GM21367 (cell line): Measurements from ENCODE around the gene KANSL1.

ENCODE experiments used
- ATAC-seq: cut with Tn5 transposase; IDR thresholded peaks from one replicate; pipeline ENCODE4 v1.9.1; 2021; ENCODE audit not compliant: unreplicated experiment

Gene KANSL1

GRCh38 chr17:45987706-45988105, 205.5 kb downstream of the KANSL1 start:
- ATAC-seq = no peak

GRCh38 chr17:45986056-45986455, 207.2 kb downstream of the KANSL1 start:
- ATAC-seq = no peak

- no peak for ATAC-seq
These were observed 207.8 kb downstream of the KANSL1 start for GRCh38 chr17:45985447-45985846.

- no peak for ATAC-seq
These were observed 208.9 kb downstream of the KANSL1 start for GRCh38 chr17:45984368-45984767.

- no peak for ATAC-seq
These were observed 209.5 kb downstream of the KANSL1 start for GRCh38 chr17:45983614-45984310.

GRCh38 chr17:45982791-45983613, 210.2 kb downstream of the KANSL1 start:
- ATAC-seq = no peak

- no peak for ATAC-seq
These were observed 211.9 kb downstream of the KANSL1 start for GRCh38 chr17:45981306-45981705.

- no peak for ATAC-seq
These were observed 212.4 kb downstream of the KANSL1 start for GRCh38 chr17:45980855-45981254.
